GM15510 (cell line): Measurements from ENCODE around the gene RIT1.
A peak's percentile ranks its signal among the peaks of the same experiment; 100 is the strongest.

Experiments
- POLR2A ChIP-seq: IDR thresholded peaks from 3 replicates; pipeline ENCODE4 v1.6.1; 2011; ENCODE audit warnings: borderline replicate concordance; ENCODE audit not compliant: insufficient read length; ENCODE audit errors: extremely low read depth

RIT1 gene

DNA sequence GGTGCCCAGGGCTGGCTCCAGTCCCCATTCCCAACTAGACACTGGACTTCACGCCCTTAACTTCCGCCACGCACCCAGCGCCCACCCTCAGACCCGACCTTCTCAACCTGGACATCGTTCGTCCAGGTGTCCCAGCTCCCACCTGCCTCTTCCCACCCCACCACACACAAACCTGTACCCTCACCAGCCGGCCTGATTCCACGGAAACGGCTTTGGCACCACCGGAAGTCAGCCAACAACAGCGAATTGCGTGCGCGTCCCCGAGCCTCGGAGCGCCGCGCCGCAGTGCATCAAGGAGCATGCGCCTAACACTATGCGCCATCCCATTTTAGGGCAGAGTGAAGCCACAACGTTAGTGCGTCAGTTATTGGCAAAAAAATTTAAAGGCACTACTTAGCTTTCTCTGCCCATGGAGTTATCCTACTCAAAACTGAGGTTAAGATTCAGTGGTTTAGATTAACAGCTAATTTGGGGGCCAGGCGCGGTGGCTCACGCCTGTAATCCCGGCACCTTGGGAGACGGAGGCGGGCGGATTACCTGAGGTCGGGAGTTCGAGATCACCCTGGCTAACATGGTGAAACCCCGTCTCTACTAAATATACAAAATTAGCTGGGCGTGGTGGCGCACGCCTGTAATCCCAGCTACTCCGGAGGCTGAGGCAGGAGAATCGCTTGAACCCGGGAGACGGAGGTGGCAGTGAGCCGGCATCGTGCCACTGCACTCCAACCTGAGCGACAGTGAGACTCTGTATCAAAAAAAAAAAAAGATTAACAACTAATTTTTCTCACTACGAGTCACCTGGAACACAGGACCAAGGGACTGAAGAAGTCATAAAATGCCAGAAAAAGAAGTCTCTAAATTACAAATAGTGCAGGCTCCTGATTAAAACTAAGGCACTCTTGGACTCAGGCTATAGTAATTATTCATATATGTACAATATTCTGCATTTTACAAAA is 53.9 kb downstream of the RIT1 start, which contains the start of gene GON4L:
GON4L (minus strand) TSS at position 240 of the 956 bp plus-strand sequence. CDS start 3,434 bp downstream, outside the sequence.
- TF ChIP-seq POLR2A, result peak; percentile 91

DNA sequence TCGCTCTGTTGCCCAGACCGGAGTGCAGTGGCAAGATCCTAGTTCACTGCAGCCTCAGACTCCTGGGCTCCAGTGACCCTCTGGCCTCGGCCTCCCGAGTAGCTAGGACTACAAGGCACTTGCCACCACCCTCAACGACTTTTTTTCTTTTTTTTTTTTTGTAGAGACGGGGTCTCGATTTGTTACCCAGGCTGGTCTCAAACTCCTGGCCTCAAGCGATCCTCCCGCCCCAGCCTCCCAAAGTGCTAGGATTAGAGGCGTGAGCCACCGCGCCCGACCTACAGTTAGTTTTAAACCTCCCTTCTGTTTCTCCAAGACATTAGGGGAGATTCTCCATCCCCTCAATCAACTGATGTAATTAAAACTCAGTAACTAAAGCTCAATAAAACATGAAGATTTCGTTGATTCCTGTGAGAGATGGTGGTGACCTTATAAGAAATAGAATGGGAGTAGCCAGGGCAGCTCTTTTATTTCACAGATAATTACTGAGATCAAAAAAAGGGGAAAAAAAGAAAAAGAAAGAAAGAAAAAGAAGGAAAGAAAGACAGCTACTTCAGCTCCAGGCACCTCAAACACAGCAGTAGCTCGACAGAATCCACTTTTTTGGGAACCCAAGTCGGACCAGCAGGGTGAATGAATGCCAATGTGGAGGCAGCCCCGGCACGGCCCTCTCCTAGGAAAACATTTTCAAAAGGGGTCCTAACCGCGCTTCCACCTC is 54.7 kb downstream of the RIT1 start:
- TF ChIP-seq POLR2A, result no peak

DNA sequence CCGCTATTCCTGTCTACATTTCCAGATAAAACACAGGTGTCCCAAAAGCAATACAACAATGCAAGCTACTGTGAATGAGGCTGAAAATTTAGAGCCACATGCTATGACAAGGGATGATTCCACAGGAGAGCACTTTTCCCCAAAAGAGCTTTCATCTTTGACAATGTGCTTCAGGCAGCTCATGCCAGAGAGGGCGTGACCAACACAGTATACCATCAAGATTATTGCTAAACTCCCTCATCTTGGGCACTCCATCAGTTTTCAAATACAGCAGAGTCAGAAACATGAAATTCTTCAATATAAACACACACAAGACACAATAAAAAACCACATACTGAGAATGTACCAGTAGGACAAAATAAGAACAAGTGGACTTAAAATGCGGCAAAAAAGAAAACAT is 60.8 kb downstream of the RIT1 start:
- no peak for TF ChIP-seq POLR2A

DNA sequence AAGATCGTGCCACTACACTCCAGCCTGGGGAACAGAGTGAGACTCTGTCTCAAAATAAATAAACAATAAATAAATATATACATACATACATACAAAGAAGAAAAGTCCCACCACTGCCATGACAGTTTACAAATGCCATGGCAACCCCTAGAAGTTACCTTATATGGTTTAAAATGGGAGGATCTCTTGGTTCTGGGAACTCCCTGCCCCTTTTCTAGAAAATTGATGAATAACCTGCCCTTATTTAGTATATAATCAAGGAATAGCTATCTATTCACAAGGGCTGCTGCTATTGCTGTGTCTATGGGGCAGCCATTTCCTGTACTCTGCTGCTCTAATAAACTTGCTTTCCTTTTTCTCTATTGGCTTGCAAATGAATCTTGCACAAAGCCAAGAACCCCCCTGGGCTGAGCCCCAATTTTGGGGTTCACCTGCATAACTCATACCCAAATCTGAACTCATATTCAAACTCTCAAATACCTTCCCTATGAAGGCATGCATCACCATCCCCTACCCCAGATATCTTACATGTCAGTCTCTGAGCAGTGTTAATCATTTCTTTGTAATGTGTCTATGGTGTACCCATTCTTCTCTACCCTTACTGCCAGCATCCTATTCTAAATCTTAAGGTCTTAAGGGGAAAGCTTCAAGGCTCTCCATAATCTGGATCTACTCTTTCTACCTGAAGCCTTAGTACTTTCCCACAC is 63.2 kb downstream of the RIT1 start:
- TF ChIP-seq POLR2A, result no peak
